ENCODE results near the gene SH3PXD2A.

- TF ChIP-seq CTCF (IDR thresholded peaks at IDR 0.05) (no peak), EP300 (IDR thresholded peaks at IDR 0.05) (no peak), POLR2A (IDR thresholded peaks at IDR 0.05) (no peak)
These were observed 35.3 kb upstream of the SH3PXD2A start for GRCh38 chr10:103890688-103891087.
